ENCODE results near the gene PIM1.

DNA sequence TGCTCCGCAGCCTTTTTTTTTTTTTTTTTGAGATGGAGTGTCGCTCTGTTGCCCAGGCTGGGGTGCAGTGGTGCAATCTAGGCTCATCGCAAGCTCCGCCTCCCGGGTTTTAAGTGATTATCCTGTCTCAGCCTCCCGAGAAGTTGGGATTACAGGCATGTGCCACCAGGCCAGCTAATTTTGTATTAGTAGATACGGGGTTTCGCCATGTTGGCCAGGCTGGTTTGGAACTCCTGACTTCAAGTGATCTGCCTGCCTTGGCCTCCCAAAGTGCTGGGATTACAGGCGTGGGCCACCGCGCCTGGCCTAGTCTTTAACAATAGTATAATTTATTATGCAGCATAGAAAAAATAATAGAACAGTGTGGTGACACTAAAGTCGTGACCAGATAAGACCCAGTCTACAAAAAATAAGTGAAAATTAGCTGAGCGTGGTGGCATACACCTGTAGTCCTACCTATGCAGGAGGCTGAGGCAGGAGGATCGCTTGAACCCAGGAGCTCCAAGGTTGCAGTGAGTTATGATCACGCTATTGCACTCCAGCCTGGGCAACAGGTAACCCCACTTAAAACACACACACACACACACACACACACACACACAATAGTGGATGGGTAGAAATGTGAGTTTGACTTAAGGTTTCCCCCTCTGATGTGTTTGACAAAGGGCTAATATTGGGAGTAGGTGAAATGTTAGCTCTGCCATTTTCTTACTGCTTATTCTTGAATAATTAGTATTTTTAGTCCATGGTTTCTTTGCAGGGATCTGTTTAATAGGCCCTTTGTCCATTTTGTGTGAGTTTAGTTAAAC lies 6.5 kb downstream of the PIM1 start:
- TF ChIP-seq CTCF (IDR thresholded peaks at IDR 0.05) = no peak
- no peak for TF ChIP-seq POLR2A (IDR thresholded peaks at IDR 0.05)
